Gastrocnemius medialis (tissue), 4 donors: Measurements from ENCODE around the gene TMEM39B. TPM values are rescaled to one million over a fixed set of nuclear protein-coding genes. Genes with fewer than 3 reads are reported as not detected.
A peak's percentile ranks its signal among the peaks of the same experiment; 100 is the strongest.

Experiments used
- ATAC-seq, 2 donors: fragments of 150-250 bp; one replicate each; pipeline ENCODE4 v1.9.1; 2016
- DNase-seq, 2 donors: peaks; one replicate each; pipeline ENCODE4 v3.0.0-alpha.2; 2019
- H3K27ac ChIP-seq, 4 donors: fragments of 200-600 bp; sonication (generic); 1 replicate in 1 of 4; 2 replicates in 3 of 4; pipeline ENCODE4 v1.5.1; 2016 to 2018; ENCODE audit warnings: mild to moderate bottlenecking in 2 of 4, moderate library complexity in 1 of 4
- H3K27me3 ChIP-seq, 3 donors: fragments of 200-600 bp; sonication (generic) in 2 of 3; 1 replicate in 1 of 3; 2 replicates in 2 of 3; pipeline versions ENCODE4 v1.5.1 to v1.6.0; 2016 to 2019; ENCODE audit warnings: mild to moderate bottlenecking in 1 of 3, moderate library complexity in 1 of 3
- H3K36me3 ChIP-seq, 2 donors: fragments of 200-600 bp; sonication (generic) in 1 of 2; one replicate each; pipeline ENCODE4 v1.5.1; 2017 to 2018
- H3K4me1 ChIP-seq, 2 donors: fragments of 200-600 bp; sonication (generic) in 1 of 2; one replicate each; pipeline ENCODE4 v1.5.1; 2016 to 2017; ENCODE audit warnings: mild to moderate bottlenecking in 2 of 2
- H3K4me3 ChIP-seq, 4 donors: fragments of 200-600 bp; sonication (generic) in 3 of 4; 1 replicate in 1 of 4; 2 replicates in 3 of 4; pipeline ENCODE4 v1.5.1; 2016 to 2019; ENCODE audit warnings: mild to moderate bottlenecking in 2 of 4
- H3K9me3 ChIP-seq, 3 donors: fragments of 200-600 bp; sonication (generic) in 2 of 3; 1 replicate in 1 of 3; 2 replicates in 2 of 3; pipeline ENCODE4 v1.5.1; 2016 to 2019
- CTCF ChIP-seq, 5 experiments: fragments of 450-650 bp in 3 of 5; fragments of 200-600 bp in 2 of 5; sonication (generic) in 2 of 5; IDR thresholded peaks in 4 of 5; conservative IDR thresholded peaks in 1 of 5; 1 replicate in 4 of 5; 2 replicates in 1 of 5; pipeline ENCODE4 v1.5.1; 2016 to 2019; ENCODE audit warnings: antibody characterized with exemption in 5 of 5, mild to moderate bottlenecking in 3 of 5, moderate library complexity in 3 of 5
- POLR2A ChIP-seq, 2 donors: fragments of 450-650 bp; IDR thresholded peaks; one replicate each; pipeline ENCODE4 v1.6.1; 2017; ENCODE audit warnings: antibody characterized with exemption in 2 of 2, mild to moderate bottlenecking in 2 of 2, moderate library complexity in 2 of 2
- in situ Hi-C, 4 donors: fragments of 200-750 bp; cut with MboI; loops; one replicate each; pipeline versions ENCODE4 v1.15.0 to v1.8.0; 2017; ENCODE audit warnings: low sequenced_read_pairs in 4 of 4
- intact Hi-C: fragments of 100-400 bp; cut with DNase I; formaldehyde crosslinking; loops from one replicate; pipeline ENCODE4 v1.15.1; 2023; ENCODE audit warnings: low total_unique reads
- total RNA-seq, 4 donors: library from RNA; depleted of rRNA; stranded (reverse); fragments of >200 nt; gene quantifications; one replicate each; pipeline versions ENCODE4 v1.1.0 to v1.2.3, GENCODE V29; 2016

The TMEM39B gene
- 10 to 100 TPM in 2 of 4 donors, 1 to 10 TPM in 2; 2.5 to 11.1 (median 6.7) TPM for total RNA-seq

- ATAC-seq (peak; percentile 93 to 94), DNase-seq (peak; percentile 86 to 93)
- H3K27me3 ChIP-seq = no peaks in the 10 kb centered on the region
- peaks cover 12 to 18% of the 10 kb centered on the region in 2 donors for H3K4me1 ChIP-seq
- intact Hi-C loops = loop anchor here (1.0 to 5.0 kb wide), 5 partner anchors 35 to 168 kb away; partner anchors contain the start of genes CCDC28B and KHDRBS1
- peak within 1 kb of the TSS; percentile 95 to 97 (median 97) for H3K27ac ChIP-seq
- H3K36me3 ChIP-seq = peaks cover 0 to 17% of the 10 kb centered on the region in 2 donors
- H3K9me3 ChIP-seq = no peaks in the 10 kb centered on the region
- in situ Hi-C loops = no loop called here
- H3K4me3 ChIP-seq = peak within 1 kb of the TSS; percentile 84 to 96 (median 90)
- TF ChIP-seq CTCF (IDR thresholded peaks at IDR 0.05 in 4 of 5, conservative IDR thresholded peaks at IDR 0.05 in 1 of 5) (peak in 4 of 5 experiments; percentile 29 to 42 (median 33)), POLR2A (IDR thresholded peaks at IDR 0.05) (peak in 1 of 2 donors; percentile 51)
These were observed at the start of gene TMEM39B for GRCh38 chr1:32072622-32073298. TMEM39B (plus strand) TSS chr1:32072939; CDS start chr1:32073048, 109 bp downstream.

- H3K4me1 ChIP-seq = peaks cover 36 to 43% of the 10 kb centered on the region in 2 donors
- no peak for DNase-seq
- ATAC-seq = no peak
These were observed 49.4 kb upstream of the TMEM39B start for GRCh38 chr1:32023351-32023750.

GRCh38 chr1:32025515-32025914 is 47.2 kb upstream of the TMEM39B start:
- DNase-seq (no peak), ATAC-seq (no peak)
- in situ Hi-C loops = no loop called here
- no peak overlapping the region for H3K4me3 ChIP-seq
- H3K36me3 ChIP-seq = peaks cover 0 to 4% of the 10 kb centered on the region in 2 donors
- no peaks in the 10 kb centered on the region for H3K9me3 ChIP-seq
- intact Hi-C loops = no loop called here
- H3K27ac ChIP-seq = no peak overlapping the region
- TF ChIP-seq CTCF (IDR thresholded peaks at IDR 0.05 in 4 of 5, conservative IDR thresholded peaks at IDR 0.05 in 1 of 5) = no peak
- no peak for TF ChIP-seq POLR2A (IDR thresholded peaks at IDR 0.05)
- H3K4me1 ChIP-seq = peaks cover 14 to 37% of the 10 kb centered on the region in 2 donors
- H3K27me3 ChIP-seq = no peaks in the 10 kb centered on the region

More at GRCh38 chr1:32023351-32023750, 49.4 kb upstream of the TMEM39B start:
- in situ Hi-C loops = no loop called here
- no peak overlapping the region for H3K4me3 ChIP-seq
- peaks cover 0 to 4% of the 10 kb centered on the region in 2 donors for H3K36me3 ChIP-seq
- intact Hi-C loops = no loop called here
- no peaks in the 10 kb centered on the region for H3K9me3 ChIP-seq
- H3K27me3 ChIP-seq = no peaks in the 10 kb centered on the region
- peak overlapping the region in 1 of 4 donors; percentile 4 for H3K27ac ChIP-seq
- TF ChIP-seq POLR2A (IDR thresholded peaks at IDR 0.05) (no peak), CTCF (IDR thresholded peaks at IDR 0.05 in 4 of 5, conservative IDR thresholded peaks at IDR 0.05 in 1 of 5) (no peak)

GRCh38 chr1:32028746-32029145 is 44.0 kb upstream of the TMEM39B start:
- Histone ChIP-seq H3K4me1 (peaks cover 6 to 22% of the 10 kb centered on the region in 2 donors), H3K27ac (no peak overlapping the region), H3K9me3 (no peaks in the 10 kb centered on the region), H3K4me3 (no peak overlapping the region), H3K36me3 (peaks cover 2 to 13% of the 10 kb centered on the region in 2 donors), H3K27me3 (no peaks in the 10 kb centered on the region)
- DNase-seq (no peak), ATAC-seq (peak in 1 of 2 donors; percentile 52)
- TF ChIP-seq CTCF (IDR thresholded peaks at IDR 0.05 in 4 of 5, conservative IDR thresholded peaks at IDR 0.05 in 1 of 5) (no peak), POLR2A (IDR thresholded peaks at IDR 0.05) (no peak)
- intact Hi-C loops = no loop called here
- in situ Hi-C loops = no loop called here
